KOPT-K1 (cell line): Measurements from ENCODE around the gene RSRC1.

Experiments
- H3K27ac ChIP-seq: fragments of 200-600 bp; sonication (generic); 2 replicates; pipeline ENCODE4 v1.5.1; 2016; ENCODE audit warnings: antibody characterized with exemption, mild to moderate bottlenecking, low read depth, low read length; ENCODE audit not compliant: poor library complexity, severe bottlenecking
- H3K36me3 ChIP-seq: fragments of 200-600 bp; sonication (generic); 2 replicates; pipeline ENCODE4 v1.5.1; 2017; ENCODE audit warnings: antibody characterized with exemption, mild to moderate bottlenecking, low read length, moderate library complexity; ENCODE audit not compliant: insufficient read depth
- H3K9me3 ChIP-seq: fragments of 200-600 bp; sonication (generic); 2 replicates; pipeline ENCODE4 v1.5.1; 2017; ENCODE audit warnings: antibody characterized with exemption, low read length, mild to moderate bottlenecking; ENCODE audit not compliant: insufficient read depth, poor library complexity, severe bottlenecking

The RSRC1 gene

DNA sequence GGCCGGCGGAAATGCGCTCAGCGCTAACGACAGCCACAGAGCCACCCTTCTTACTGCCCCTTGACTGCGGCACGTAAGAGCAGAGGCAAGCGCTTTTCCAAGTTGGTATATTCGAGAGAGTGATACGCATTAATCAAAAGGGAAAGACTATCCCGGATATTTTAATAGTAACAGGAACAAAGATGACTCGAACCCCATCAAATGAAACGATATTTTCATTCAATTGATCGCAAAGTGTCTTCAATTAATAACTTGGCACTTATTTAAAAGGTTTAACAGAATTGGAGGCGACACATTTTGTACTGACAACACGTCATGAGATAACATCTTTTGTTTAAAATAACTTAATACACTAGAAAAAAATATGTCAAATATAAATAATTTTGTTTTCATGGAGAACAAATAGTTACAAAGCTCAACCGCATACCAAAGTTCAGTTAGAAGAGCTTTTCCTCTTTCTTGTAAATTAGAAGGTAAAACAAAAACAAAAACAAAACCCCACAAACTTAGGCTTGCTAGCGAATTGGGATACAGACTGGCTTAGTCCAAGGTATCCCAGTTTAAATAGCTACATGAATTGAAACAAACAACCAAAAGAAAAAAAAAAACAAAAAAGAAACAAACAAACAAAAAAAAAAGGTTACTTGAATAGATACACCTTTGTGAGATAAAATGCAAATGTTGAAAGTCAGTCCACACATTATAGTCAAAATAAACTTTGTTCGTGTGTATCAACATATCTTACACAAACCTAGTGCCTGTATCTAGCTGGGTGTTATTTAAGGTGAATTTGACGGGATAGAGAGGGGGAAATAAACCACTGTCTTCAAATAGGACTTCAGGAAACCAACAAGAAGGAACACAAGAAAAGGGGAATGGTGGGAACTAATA, 13.8 kb upstream of the RSRC1 start:
- Histone ChIP-seq H3K27ac (no peak overlapping the region), H3K36me3 (no peaks in the 10 kb centered on the region), H3K9me3 (peaks cover 15% of the 10 kb centered on the region)

DNA sequence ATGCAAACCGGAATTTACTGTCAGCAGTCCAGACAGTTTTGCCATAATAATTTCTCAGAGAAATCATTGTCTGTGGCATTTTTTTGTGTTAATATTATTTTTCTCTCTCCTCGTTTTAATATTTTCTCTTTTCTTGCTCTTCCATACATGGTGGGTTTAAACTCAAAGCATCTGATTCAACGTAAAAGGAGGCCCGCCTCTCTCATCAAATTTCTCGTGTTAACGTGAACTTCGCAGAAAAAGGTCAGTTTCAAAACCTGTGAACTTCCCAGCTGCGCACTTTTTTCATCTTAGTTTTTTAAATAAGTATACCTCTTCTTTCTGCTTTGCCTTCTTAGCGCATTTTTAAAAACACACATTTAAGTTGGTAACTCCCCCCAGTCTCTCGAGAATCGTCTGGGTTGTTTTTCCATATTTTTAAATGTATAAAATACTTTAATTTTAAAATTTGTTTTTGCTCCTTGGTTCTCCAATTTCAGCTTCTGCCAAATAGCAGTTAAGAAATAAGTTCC, 12.8 kb upstream of the RSRC1 start:
- no peak overlapping the region for H3K27ac ChIP-seq
- peaks cover 15% of the 10 kb centered on the region for H3K9me3 ChIP-seq
- H3K36me3 ChIP-seq = no peaks in the 10 kb centered on the region

- no peak overlapping the region for H3K27ac ChIP-seq
- H3K36me3 ChIP-seq = no peaks in the 10 kb centered on the region
- peaks cover 19% of the 10 kb centered on the region for H3K9me3 ChIP-seq
Measured at GRCh38 chr3:158097593-158098308, 12.1 kb upstream of the RSRC1 start.

- Histone ChIP-seq H3K27ac (no peak overlapping the region), H3K9me3 (peaks cover 24% of the 10 kb centered on the region), H3K36me3 (no peaks in the 10 kb centered on the region)
Measured at GRCh38 chr3:158098309-158098639, 11.6 kb upstream of the RSRC1 start.

DNA sequence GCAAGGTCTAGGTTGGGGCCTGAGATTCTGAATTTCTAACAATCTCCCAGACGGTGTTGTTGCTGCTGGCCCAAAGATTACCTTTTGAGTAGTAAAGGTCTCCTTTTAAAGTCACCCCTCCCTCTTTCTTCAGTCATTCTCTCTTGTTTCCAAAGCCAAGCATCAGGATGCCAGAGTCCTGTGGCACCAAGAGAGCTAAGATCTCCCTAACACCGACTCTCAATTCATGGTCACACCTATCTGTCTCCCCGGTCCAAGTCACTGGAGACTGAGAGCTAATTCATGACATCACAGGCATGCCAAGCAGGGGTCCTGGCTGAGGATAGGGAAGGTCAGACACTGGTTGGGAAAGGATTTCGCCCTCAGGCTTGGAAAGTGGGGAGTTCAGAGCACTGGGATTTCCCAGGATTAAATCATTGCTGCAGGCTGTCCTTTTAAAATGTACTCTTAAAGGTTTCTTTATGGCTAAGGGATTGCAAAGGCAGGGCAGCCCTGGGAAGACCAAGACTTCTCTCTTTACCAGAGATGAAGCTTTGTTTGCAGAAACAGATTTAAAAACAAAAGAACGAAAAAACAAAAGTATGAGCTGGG, 11.0 kb upstream of the RSRC1 start:
- Histone ChIP-seq H3K36me3 (no peaks in the 10 kb centered on the region), H3K27ac (no peak overlapping the region), H3K9me3 (peaks cover 31% of the 10 kb centered on the region)

DNA sequence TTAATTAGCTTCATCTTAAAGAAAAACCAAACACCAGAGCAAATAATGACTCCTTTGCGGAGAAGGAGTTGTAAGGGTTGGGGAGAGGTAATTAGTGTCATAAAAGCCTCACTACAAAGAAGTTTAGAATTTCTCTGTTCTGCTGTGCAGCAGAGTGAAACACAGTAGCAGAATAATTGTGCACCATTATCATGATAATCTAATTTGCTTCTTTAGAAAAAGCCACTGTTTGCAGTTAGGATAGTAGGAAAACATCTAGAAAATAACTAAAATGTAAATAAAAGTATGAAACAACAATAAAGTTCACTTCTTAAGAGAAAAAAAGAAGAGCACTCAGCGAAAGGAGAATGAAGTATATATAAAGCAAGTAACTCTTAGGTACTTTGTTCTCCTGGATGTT, 9.2 kb upstream of the RSRC1 start:
- no peaks in the 10 kb centered on the region for H3K36me3 ChIP-seq
- no peak overlapping the region for H3K27ac ChIP-seq
- H3K9me3 ChIP-seq = peaks cover 38% of the 10 kb centered on the region

DNA sequence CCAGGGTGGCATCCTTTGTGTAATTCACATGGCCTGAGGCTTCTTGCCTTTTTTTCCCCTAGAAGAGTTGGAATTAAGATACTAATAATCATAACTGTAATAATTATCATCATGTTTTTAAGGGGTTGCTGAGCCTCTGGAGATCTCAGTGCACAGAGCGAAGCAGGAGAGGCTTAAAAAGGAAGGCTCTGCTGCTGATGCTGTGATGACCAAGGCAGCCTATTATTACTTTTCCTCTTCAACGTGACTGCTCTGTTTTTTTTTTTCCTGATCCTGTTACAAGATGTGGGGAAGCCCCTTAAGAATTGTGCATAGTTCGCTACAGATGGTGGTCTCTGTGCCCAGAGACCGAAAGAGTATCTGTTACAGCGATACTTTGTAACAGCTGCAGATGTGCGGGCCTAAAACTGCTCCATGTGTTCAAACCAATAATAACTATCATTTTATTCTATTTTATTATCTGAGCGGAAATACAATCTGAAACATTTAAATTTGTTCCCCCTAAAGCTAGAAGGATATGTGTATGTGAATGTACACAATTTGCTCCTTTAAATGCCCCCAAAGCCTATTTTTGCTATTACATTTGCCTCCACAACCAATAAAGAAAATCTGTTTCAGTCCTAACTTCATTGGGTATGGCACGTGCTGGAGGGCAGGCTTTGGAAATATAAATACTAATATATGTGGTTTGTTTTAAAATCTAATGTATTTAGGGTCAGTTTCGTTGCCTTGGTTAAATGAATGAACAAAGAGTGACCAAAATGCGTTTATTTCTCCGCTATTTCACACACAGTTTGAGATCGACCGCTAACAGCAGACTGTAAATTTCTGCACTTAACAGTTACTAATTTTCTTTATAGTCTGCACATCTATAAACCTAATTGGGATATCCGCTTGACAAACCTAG, 8.3 kb upstream of the RSRC1 start:
- Histone ChIP-seq H3K36me3 (no peaks in the 10 kb centered on the region), H3K9me3 (peaks cover 38% of the 10 kb centered on the region), H3K27ac (no peak overlapping the region)

- Histone ChIP-seq H3K36me3 (no peaks in the 10 kb centered on the region), H3K9me3 (peaks cover 38% of the 10 kb centered on the region), H3K27ac (no peak overlapping the region)
Measured at GRCh38 chr3:158102242-158103080, 7.4 kb upstream of the RSRC1 start.

DNA sequence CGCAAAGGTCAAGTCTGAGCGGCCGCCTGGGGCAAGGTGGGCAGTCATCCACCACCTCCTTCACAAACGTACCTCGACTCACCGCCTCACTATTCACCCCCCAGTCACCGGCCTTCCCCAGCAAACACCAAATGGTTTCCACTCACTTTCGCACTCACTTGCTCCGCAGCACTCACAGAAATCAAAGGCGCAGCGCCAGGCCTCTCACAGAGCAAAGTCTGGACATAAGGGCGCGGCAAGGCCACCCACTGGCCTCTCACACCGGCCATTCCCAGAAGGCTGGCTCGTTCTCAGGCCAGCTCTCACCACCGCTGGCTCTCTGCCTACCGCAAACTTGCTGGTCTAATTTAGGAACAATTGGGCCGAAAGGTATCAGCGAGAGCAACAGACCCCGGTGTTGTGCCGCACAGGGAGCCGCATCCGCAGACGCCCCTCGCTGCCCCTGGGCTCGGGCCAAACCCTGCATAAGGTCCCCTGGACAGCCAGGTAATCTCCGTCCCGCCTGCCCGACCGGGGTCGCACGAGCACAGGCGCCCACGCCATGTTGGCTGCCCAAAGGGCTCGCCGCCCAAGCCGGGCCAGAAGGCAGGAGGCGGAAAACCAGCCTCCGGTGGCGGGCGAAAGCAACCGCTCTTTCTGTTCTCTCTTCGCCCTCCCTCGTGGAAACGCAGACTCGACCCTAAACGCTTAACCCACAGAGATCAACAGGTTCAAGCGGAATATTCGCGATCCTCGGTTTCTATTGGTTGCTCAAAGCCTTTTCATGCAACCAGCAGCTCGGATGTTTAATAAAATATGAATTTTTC, 6.6 kb upstream of the RSRC1 start:
- Histone ChIP-seq H3K27ac (no peak overlapping the region), H3K9me3 (peaks cover 30% of the 10 kb centered on the region), H3K36me3 (no peaks in the 10 kb centered on the region)

GRCh38 chr3:158103887-158104327, 6.0 kb upstream of the RSRC1 start:
- Histone ChIP-seq H3K36me3 (no peaks in the 10 kb centered on the region), H3K27ac (no peak overlapping the region)

DNA sequence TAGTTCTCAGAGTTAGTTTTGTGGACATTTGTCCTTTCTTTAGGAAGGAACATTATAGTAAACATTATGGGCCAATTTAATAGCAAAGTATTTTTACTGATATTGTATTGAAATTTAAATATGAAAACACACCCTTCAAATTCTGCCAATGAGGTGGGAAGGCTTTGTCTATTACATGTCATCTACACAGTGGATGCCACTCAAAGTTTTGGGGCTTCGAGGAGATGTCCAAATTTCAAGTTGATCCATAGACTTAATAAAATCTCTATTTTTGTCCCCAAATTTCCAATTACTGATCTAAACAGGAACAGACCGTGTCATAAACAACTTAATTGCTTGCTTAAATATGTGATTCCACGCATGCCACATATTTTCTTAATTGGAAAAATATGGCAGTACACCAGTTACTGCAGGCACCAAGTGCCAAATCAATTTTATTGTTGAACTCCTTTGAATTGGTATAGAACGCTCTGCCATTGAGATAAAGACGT, 5.4 kb upstream of the RSRC1 start:
- H3K27ac ChIP-seq = no peak overlapping the region
- peaks cover 29% of the 10 kb centered on the region for H3K9me3 ChIP-seq
- H3K36me3 ChIP-seq = no peaks in the 10 kb centered on the region

More at GRCh38 chr3:158103887-158104327, 6.0 kb upstream of the RSRC1 start:
- peaks cover 29% of the 10 kb centered on the region for H3K9me3 ChIP-seq

GRCh38 chr3:158105119-158105709, 4.7 kb upstream of the RSRC1 start:
- Histone ChIP-seq H3K9me3 (peaks cover 29% of the 10 kb centered on the region), H3K36me3 (no peaks in the 10 kb centered on the region), H3K27ac (no peak overlapping the region)
